ENCODE measurements around the gene PTPN4.

Gene PTPN4

GRCh38 chr2:119857742-119858141, 98.0 kb downstream of the PTPN4 start:
- intact Hi-C loops (cut with DNase I; ENCODE audit: low total_unique reads) = no loop called here
- no peak overlapping the region for H3K27ac ChIP-seq

DNA sequence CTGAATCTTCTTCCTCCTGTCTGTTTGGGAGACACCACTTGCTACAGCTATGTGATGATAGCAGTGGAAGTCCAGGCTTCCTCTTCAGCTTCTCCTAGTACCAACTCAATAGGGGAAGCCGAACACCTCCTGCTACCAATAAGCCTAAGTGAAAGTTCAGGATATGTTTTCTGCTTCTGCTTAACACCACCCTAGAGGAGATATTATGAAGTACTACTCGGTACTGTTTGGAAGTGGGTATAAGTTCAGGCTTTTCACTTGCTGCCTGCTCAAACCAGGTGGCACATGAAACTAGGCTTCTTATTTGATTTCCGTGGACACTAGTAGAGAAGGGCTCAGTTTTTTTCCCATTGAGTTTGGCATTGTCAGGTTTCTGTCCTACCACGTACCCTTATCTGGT, 99.8 kb downstream of the PTPN4 start:
- H3K27ac ChIP-seq = no peak overlapping the region
- H3K4me1 ChIP-seq = peaks cover 0 to 23% (median 0%) of the 10 kb centered on the region in 4 donors
- H3K9me3 ChIP-seq = no peaks in the 10 kb centered on the region
- intact Hi-C loops (cut with DNase I; ENCODE audit: low total_unique reads) = no loop called here
- H3K36me3 ChIP-seq = no peaks in the 10 kb centered on the region
- no peak for TF ChIP-seq CTCF (IDR thresholded peaks at IDR 0.05)
- DNase-seq = no peak
- H3K4me3 ChIP-seq = no peak overlapping the region
- H3K27me3 ChIP-seq = no peaks in the 10 kb centered on the region

More at GRCh38 chr2:119857742-119858141, 98.0 kb downstream of the PTPN4 start:
- peaks cover 0 to 23% (median 0%) of the 10 kb centered on the region in 4 donors for H3K4me1 ChIP-seq
- H3K36me3 ChIP-seq = no peaks in the 10 kb centered on the region
- no peak for DNase-seq
- no peak for TF ChIP-seq CTCF (IDR thresholded peaks at IDR 0.05)
- H3K9me3 ChIP-seq = peaks cover 0 to 3% (median 0%) of the 10 kb centered on the region in 3 donors
- H3K4me3 ChIP-seq = no peak overlapping the region
- H3K27me3 ChIP-seq = no peaks in the 10 kb centered on the region

DNA sequence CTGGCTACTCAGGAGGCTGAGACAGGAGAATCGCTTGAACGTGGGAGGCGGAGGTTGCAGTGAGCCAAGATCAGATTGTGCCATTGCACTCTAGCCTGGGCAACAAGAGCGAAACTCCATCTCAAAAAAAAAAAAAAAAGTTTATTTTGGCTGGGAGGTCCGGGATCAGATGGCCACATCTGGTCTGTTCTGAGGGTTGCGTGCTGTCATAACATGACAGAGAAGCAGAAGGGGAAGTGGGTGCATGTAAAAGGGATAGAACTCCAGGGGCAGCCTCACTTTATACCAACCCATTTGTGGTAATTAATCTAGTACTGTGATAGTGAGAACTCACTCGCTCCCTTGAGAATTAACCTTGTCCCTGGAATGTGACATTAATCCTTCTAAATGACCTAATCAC, 101.2 kb downstream of the PTPN4 start:
- no peaks in the 10 kb centered on the region for H3K36me3 ChIP-seq
- intact Hi-C loops (cut with DNase I; ENCODE audit: low total_unique reads) = no loop called here
- no peak for DNase-seq
- H3K9me3 ChIP-seq = no peaks in the 10 kb centered on the region
- no peaks in the 10 kb centered on the region for H3K27me3 ChIP-seq
- TF ChIP-seq CTCF (IDR thresholded peaks at IDR 0.05) = no peak
- H3K4me1 ChIP-seq = peaks cover 0 to 23% (median 0%) of the 10 kb centered on the region in 4 donors
- no peak overlapping the region for H3K4me3 ChIP-seq
- H3K27ac ChIP-seq = no peak overlapping the region

GRCh38 chr2:119862127-119862889, 102.6 kb downstream of the PTPN4 start:
- Histone ChIP-seq H3K4me1 (peaks cover 0 to 19% (median 0%) of the 10 kb centered on the region in 4 donors), H3K9me3 (no peaks in the 10 kb centered on the region), H3K27me3 (no peaks in the 10 kb centered on the region), H3K27ac (no peak overlapping the region), H3K36me3 (no peaks in the 10 kb centered on the region), H3K4me3 (no peak overlapping the region)
- intact Hi-C loops (cut with DNase I; ENCODE audit: low total_unique reads) = no loop called here
- no peak for TF ChIP-seq CTCF (IDR thresholded peaks at IDR 0.05)
- no peak for DNase-seq

GRCh38 chr2:119864318-119864717, 104.6 kb downstream of the PTPN4 start:
- DNase-seq = no peak
- Histone ChIP-seq H3K27me3 (no peaks in the 10 kb centered on the region), H3K27ac (no peak overlapping the region), H3K4me1 (peaks cover 0 to 19% (median 0%) of the 10 kb centered on the region in 4 donors), H3K4me3 (no peak overlapping the region), H3K9me3 (no peaks in the 10 kb centered on the region), H3K36me3 (no peaks in the 10 kb centered on the region)
- TF ChIP-seq CTCF (IDR thresholded peaks at IDR 0.05) = no peak
- intact Hi-C loops (cut with DNase I; ENCODE audit: low total_unique reads) = no loop called here
